Measurements from ENCODE around the gene KCTD2.

- TF ChIP-seq SIN3A (IDR thresholded peaks at IDR 0.05; ENCODE audit: borderline replicate concordance, insufficient read depth, low read length) (no peak), POLR2AphosphoS5 (IDR thresholded peaks at IDR 0.05; ENCODE audit: low read depth, low read length) (no peak)
Measured at GRCh38 chr17:75090871-75091854, 44.1 kb downstream of the KCTD2 start.
